ENCODE results near the gene CUX1.
"Not testable (repeated sequence)": the region's sequence is repeated elsewhere in the genome, so short reads cannot be mapped to it uniquely, and the experiment has no call there.

The CUX1 gene

DNA sequence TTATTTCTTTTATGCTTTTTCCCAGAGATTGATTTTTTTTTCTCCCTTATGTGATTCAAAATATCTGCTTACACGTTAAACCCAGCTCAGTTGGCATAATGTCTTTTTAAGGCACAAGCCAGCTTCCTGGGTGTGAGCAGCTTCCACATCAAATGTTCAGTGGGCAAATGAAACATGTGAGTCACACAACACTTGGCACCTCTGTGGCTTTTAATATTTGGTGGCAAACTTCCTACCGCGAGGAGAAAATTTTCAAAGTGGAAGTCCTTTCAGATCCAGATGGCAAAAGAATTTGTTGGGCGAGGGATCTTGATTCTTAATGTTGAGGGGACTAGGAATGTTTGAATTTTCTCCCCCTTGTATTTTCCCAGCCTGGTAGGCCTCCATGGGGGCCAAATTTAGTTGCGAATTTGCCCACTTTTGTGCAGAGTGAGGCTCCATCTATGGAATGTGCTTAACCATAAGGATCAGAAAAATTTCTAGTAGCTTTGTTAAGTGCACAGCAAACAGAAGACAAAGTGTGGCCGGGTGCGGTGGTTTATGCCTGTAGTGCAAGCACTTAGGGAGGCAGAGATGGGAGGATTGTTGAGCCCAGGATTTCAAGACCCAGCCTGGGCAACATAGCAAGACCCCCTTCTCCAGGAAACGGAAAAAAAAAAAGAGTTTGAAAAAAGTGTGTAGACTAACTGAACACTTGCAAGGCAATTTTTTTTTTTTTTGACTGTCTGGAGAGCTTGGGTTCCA is 31.0 kb downstream of the CUX1 start:
- TF ChIP-seq, protein P1, sequence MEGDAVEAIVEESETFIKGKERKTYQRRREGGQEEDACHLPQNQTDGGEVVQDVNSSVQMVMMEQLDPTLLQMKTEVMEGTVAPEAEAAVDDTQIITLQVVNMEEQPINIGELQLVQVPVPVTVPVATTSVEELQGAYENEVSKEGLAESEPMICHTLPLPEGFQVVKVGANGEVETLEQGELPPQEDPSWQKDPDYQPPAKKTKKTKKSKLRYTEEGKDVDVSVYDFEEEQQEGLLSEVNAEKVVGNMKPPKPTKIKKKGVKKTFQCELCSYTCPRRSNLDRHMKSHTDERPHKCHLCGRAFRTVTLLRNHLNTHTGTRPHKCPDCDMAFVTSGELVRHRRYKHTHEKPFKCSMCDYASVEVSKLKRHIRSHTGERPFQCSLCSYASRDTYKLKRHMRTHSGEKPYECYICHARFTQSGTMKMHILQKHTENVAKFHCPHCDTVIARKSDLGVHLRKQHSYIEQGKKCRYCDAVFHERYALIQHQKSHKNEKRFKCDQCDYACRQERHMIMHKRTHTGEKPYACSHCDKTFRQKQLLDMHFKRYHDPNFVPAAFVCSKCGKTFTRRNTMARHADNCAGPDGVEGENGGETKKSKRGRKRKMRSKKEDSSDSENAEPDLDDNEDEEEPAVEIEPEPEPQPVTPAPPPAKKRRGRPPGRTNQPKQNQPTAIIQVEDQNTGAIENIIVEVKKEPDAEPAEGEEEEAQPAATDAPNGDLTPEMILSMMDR (IDR thresholded peaks at IDR 0.05; ENCODE audit: low read depth, low read length): no peak
- DNase-seq (ENCODE audit: low read depth in 2 of 2): no peak
- H3K4me3 ChIP-seq (replicated peaks in 1 of 2; ENCODE audit: low read depth in 2 of 2, low read length in 2 of 2): no peak overlapping the region

GRCh38 chr7:101849314-101849713 is 31.9 kb downstream of the CUX1 start:
- not testable (repeated sequence) for DNase-seq (ENCODE audit: low read depth in 2 of 2)

GRCh38 chr7:101852364-101852763 is 34.9 kb downstream of the CUX1 start:
- H3K4me3 ChIP-seq (replicated peaks in 1 of 2; ENCODE audit: low read depth in 2 of 2, low read length in 2 of 2); DNase-seq (ENCODE audit: low read depth in 2 of 2): not testable (repeated sequence)

More at GRCh38 chr7:101849314-101849713, 31.9 kb downstream of the CUX1 start:
- not testable (repeated sequence) for H3K4me3 ChIP-seq (replicated peaks in 1 of 2; ENCODE audit: low read depth in 2 of 2, low read length in 2 of 2)

DNA sequence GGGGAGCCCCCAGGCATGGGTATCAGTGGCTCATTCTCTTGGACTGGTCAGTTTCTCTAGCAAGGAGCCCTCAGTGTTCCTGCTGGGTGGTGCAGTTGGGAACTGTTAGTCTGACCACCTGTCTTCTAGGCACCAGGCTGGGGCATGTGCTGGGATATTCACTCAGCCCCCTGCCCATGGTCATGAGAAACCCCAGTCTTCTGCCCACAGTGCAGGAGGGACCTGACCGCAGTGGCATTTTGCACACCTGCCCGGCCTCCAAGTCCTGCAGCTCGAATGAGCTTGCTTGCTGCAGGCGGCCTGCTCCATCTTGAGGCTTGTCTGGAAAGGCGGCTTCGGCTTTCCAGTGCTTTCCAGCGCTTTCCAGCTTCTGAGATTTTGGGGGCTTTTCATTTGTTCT is 36.3 kb downstream of the CUX1 start:
- H3K4me3 ChIP-seq (replicated peaks in 1 of 2; ENCODE audit: low read depth in 2 of 2, low read length in 2 of 2): no peak overlapping the region
- no peak for DNase-seq (ENCODE audit: low read depth in 2 of 2)
- TF ChIP-seq, protein P1 (IDR thresholded peaks at IDR 0.05; ENCODE audit: low read depth, low read length): no peak

- no peak for DNase-seq (ENCODE audit: low read depth in 2 of 2)
- TF ChIP-seq, protein P1 (IDR thresholded peaks at IDR 0.05; ENCODE audit: low read depth, low read length): no peak
- H3K4me3 ChIP-seq (replicated peaks in 1 of 2; ENCODE audit: low read depth in 2 of 2, low read length in 2 of 2): no peak overlapping the region
Measured at GRCh38 chr7:101854084-101854865, 36.8 kb downstream of the CUX1 start.

GRCh38 chr7:101856473-101857357 is 39.3 kb downstream of the CUX1 start:
- TF ChIP-seq, protein P1 (IDR thresholded peaks at IDR 0.05; ENCODE audit: low read depth, low read length): peak; percentile 54

GRCh38 chr7:101857358-101857811 is 40.0 kb downstream of the CUX1 start:
- DNase-seq (ENCODE audit: low read depth in 2 of 2): no peak
- peak overlapping the region in 1 of 2 donors; percentile 41 for H3K4me3 ChIP-seq (replicated peaks in 1 of 2; ENCODE audit: low read depth in 2 of 2, low read length in 2 of 2)
- TF ChIP-seq, protein P1 (IDR thresholded peaks at IDR 0.05; ENCODE audit: low read depth, low read length): no peak

More at GRCh38 chr7:101856473-101857357, 39.3 kb downstream of the CUX1 start:
- peak overlapping the region; percentile 29 to 41 for H3K4me3 ChIP-seq (replicated peaks in 1 of 2; ENCODE audit: low read depth in 2 of 2, low read length in 2 of 2)
- peak; percentile 87 to 90 for DNase-seq (ENCODE audit: low read depth in 2 of 2)

All from cardiac fibroblast (primary cell).